Lower leg skin (tissue), 3 donors: ENCODE results near the gene BLVRB.

Source experiments
- CTCF ChIP-seq, 3 donors: fragments of 450-650 bp; IDR thresholded peaks; one replicate each; pipeline ENCODE4 v1.5.1; 2016; ENCODE audit warnings: antibody characterized with exemption in 3 of 3, mild to moderate bottlenecking in 3 of 3, moderate library complexity in 2 of 3
- POLR2A ChIP-seq, 2 donors: fragments of 450-650 bp; IDR thresholded peaks; one replicate each; pipeline ENCODE4 v1.6.1; 2016 to 2017; ENCODE audit warnings: antibody characterized with exemption in 2 of 2, mild to moderate bottlenecking in 1 of 2, moderate library complexity in 1 of 2

- TF ChIP-seq CTCF (IDR thresholded peaks at IDR 0.05) (no peak), POLR2A (IDR thresholded peaks at IDR 0.05) (no peak)
Measured at GRCh38 chr19:40416918-40417642, 48.5 kb downstream of the BLVRB start.
